Transverse colon (tissue), 3 donors: ENCODE data around the gene MAJIN.

ENCODE experiments used
- CTCF ChIP-seq, 5 experiments: fragments of 200-600 bp in 3 of 5; fragments of 450-650 bp in 2 of 5; sonication (generic) in 3 of 5; IDR thresholded peaks; 1 replicate in 2 of 5; 2 replicates in 3 of 5; pipeline ENCODE4 v1.5.1; 2016 to 2017; ENCODE audit warnings: antibody characterized with exemption in 5 of 5, inconsistent platforms in 3 of 5, mild to moderate bottlenecking in 2 of 5, moderate library complexity in 1 of 5
- EP300 ChIP-seq: sonication (generic); formaldehyde crosslinking; IDR thresholded peaks from one replicate; pipeline ENCODE4 v1.6.1; 2017; ENCODE audit warnings: antibody characterized with exemption, low read depth
- POLR2A ChIP-seq: fragments of 450-650 bp; IDR thresholded peaks from one replicate; pipeline ENCODE4 v1.6.1; 2016; ENCODE audit warnings: antibody characterized with exemption, mild to moderate bottlenecking, moderate library complexity

GRCh38 chr11:64894812-64895452 lies 77.0 kb downstream of the MAJIN start:
- no peak for TF ChIP-seq CTCF (IDR thresholded peaks at IDR 0.05)
- no peak for TF ChIP-seq POLR2A
- TF ChIP-seq EP300: no peak
